NCI-H1436 treated with DMSO at 0.1 percent for 48 hours (cell line): ENCODE results near the gene MEGF11.
A peak's percentile ranks its signal among the peaks of the same experiment; 100 is the strongest.

Experiments used
- DNase-seq: peaks from one replicate; lab custom pipeline; 2025; lab: John Stamatoyannopoulos, UW

MEGF11 gene

DNA sequence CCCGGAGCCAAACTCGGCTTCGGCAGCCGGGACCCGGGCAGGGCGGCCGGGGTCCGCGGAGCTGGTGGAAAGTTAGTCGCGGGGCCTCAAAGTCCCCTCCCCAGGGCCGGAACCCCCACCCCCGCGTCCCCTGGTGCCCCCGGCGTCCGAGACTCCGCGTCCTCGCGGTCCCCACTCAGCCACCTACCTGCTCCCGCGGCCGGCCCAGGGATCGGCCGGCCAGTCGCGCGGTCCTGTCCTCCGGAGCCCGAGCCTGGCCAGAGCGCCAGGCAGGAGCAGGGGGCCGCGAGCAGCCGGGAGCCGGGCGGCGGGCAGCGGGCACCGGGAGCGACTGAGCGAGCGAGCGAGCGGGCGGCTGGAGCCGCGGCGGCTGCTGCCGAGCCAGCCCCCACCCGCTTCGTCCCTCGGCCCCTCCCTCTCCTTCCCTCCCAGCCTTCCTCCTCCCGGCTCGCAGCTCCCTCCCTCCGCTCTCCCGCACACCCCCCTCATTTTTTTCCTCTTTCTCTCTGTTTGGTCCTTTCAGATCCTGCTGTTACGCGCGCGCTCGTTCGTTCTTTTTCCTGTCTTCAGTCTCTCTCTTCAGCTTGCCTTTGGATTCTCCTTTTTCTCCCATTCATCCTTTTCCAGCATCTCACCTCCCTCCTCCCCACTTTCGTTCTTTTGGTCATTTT is at the start of gene MEGF11:
Gene MEGF11, minus strand, starts transcription at position 333 of the 671 bp plus-strand sequence. CDS start 125,347 bp downstream, outside the sequence.
- peak; percentile 27 for DNase-seq

GRCh38 chr15:66302489-66303278 is 49.1 kb upstream of the MEGF11 start:
- DNase-seq: no peak

DNA sequence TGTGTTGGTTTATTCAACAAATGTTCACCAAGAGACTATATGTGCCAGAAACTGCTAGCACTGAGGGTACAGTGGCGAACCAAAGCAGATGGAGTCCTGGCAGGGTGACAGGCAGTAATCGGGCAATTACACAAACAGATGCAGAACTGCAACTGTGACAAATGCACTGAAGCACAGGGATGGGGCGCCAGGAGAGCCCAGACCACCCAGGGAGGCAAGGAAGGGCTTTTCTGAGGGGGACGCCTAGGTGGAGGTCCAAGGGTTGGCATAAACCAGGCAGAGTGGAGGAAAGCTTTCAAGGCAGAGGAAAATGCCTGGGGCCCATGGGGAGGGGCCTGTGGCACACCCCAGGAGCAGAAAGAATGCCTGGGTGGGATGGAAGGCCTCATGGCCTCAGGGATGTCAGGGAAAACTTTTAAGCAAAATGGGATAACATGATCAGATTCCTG is 45.3 kb upstream of the MEGF11 start:
- DNase-seq: no peak

GRCh38 chr15:66296186-66296585 is 42.6 kb upstream of the MEGF11 start:
- DNase-seq: no peak

GRCh38 chr15:66294932-66295235 is 41.3 kb upstream of the MEGF11 start:
- no peak for DNase-seq

GRCh38 chr15:66294157-66294931 is 40.8 kb upstream of the MEGF11 start:
- no peak for DNase-seq

GRCh38 chr15:66293419-66294156 is 40.0 kb upstream of the MEGF11 start, which contains the start of gene DIS3L:
Gene DIS3L, plus strand, starts transcription at chr15:66293568. Its CDS starts 29 bp downstream, at chr15:66293597.
- DNase-seq: no peak

- DNase-seq: no peak
These were observed 39.2 kb upstream of the MEGF11 start for GRCh38 chr15:66292571-66293418.

GRCh38 chr15:66291816-66292570 is 38.4 kb upstream of the MEGF11 start:
- no peak for DNase-seq

DNA sequence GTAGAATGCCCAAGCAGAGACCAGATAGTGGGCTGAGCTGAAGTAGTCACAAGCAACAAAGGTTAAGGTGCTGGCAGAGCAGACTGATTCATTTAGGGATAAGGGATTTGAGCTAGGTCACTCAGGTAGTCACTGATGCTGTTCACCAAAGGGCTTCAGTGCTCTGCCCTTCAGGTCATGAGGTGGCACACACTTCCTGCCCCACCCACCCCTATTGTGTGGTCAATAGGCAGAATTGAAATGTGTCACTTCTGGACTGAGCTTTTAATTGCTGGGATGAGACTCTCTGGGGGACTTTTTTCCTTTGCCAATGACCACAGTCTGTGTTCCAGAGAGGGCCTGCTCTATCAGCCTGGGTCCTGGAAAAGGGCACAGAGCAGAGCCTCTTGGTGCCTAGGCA is 37.0 kb upstream of the MEGF11 start:
- no peak for DNase-seq

GRCh38 chr15:66290007-66290406 is 36.5 kb upstream of the MEGF11 start:
- no peak for DNase-seq

DNA sequence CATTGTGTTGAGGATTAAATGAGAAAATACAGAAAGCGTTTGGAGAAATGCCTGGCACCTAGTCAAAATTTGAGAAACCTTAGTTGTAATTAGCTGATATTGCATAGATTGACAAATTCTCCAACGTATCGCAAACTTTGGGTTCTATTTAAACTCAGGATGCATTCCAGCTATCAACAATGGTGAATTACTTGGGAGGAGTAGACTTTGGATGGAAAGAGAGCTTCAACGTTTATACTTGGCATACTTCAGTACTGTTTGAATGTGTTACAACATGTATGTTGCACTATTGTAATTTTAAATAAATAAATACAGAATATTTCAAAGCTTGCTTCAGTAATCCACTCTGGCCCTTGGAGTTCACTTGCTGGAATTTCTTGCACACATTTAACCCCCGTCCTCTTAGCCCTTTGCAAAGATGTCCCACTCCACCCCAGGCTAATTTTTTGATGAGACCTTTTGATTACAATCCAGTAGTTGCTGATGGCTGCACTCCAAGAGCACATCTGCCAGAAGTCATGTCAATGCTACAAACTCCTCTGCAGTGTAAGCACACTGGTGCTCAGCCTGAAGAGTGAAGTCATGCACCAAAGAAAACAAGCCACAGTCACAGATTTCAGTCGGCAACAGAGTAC is 35.1 kb upstream of the MEGF11 start:
- no peak for DNase-seq

- DNase-seq: no peak
These were observed 34.5 kb upstream of the MEGF11 start for GRCh38 chr15:66288093-66288492.

GRCh38 chr15:66287461-66288057 is 34.0 kb upstream of the MEGF11 start:
- no peak for DNase-seq

- no peak for DNase-seq
These were observed 32.2 kb upstream of the MEGF11 start for GRCh38 chr15:66285533-66286280.

GRCh38 chr15:66284271-66284670 is 30.7 kb upstream of the MEGF11 start:
- DNase-seq: no peak

DNA sequence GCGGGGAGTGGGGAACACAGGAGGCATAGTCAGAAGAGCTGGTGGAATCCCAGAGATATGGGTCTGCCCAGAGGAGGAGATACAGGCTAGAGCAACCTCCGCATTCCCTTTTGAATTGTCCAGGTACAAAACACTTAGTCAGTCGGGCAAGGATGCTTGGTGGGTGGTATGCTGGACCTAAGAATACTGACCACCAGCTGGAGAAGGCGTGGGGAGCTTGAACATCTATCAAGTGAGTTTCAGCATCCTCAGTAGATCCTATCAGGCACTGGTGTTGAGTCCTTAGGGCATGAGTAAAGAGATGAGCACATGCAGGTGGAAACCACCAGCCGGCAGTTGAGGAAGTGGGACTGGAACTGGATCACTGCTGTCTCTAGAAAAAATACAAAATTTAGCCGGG is 25.1 kb upstream of the MEGF11 start:
- no peak for DNase-seq

- no peak for DNase-seq
These were observed 24.5 kb upstream of the MEGF11 start for GRCh38 chr15:66278056-66278455.

DNA sequence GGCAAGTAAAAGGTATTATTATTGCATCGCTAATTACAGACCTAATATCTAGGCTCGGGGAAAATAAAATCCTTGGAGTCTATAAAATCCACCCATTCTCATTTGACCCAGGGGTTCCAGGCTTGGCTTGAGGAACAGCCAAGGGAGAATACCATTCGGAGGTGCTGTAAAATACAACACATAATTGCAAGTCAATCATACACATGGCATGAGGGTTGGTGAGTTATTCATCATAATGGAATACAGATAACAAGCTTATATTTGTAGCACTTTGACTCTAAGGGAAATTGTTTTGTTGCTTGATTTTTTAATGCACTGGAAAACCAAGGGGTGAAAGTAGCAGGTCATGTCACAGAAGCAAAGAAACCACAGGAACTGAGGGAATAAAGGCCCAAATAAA is 23.0 kb upstream of the MEGF11 start:
- DNase-seq: no peak
